ENCODE data around the gene ERCC3. TPM values are rescaled to one million over a fixed set of nuclear protein-coding genes. Genes with fewer than 3 reads are reported as not detected.

The ERCC3 gene
- total RNA-seq, 1 donor from 2014 or later = 68.9 TPM

GRCh38 chr2:127332335-127332734 lies 38.4 kb upstream of the ERCC3 start:
- Histone ChIP-seq H4K20me1 (ENCODE audit: low read depth) (no peaks in the 10 kb centered on the region), H3K9ac (no peak overlapping the region), H3K27ac (no peak overlapping the region), H3F3A (ENCODE audit: low read depth) (peaks cover 7% of the 10 kb centered on the region), H3K4me3 (no peak overlapping the region), H3K4me2 (no peak overlapping the region), H3K79me2 (ENCODE audit: low read depth) (no peaks in the 10 kb centered on the region), H3K27me3 (no peaks in the 10 kb centered on the region), H3K36me3 (peaks cover 3% of the 10 kb centered on the region), H2AFZ (replicated peaks) (no peak overlapping the region), H3K4me1 (no peaks in the 10 kb centered on the region), H3K9me3 (ENCODE audit: low read depth) (no peaks in the 10 kb centered on the region)
- TF ChIP-seq EZH2phosphoT487 (IDR thresholded peaks at IDR 0.05) (no peak), EZH2 (IDR thresholded peaks at IDR 0.05) (no peak), CTCF (IDR thresholded peaks at IDR 0.05) (no peak)
- DNase-seq (ENCODE audit: low spot score) = no peak
- Mint-ChIP-seq H3K4me3 (no peak overlapping the region), H3K36me3 (peaks cover 11% of the 10 kb centered on the region), H3K27me3 (ENCODE audit: insufficient read depth, low read depth) (no peaks in the 10 kb centered on the region), H3K27ac (no peak overlapping the region), H3K9me3 (no peaks in the 10 kb centered on the region), H3K4me1 (no peaks in the 10 kb centered on the region)

DNA sequence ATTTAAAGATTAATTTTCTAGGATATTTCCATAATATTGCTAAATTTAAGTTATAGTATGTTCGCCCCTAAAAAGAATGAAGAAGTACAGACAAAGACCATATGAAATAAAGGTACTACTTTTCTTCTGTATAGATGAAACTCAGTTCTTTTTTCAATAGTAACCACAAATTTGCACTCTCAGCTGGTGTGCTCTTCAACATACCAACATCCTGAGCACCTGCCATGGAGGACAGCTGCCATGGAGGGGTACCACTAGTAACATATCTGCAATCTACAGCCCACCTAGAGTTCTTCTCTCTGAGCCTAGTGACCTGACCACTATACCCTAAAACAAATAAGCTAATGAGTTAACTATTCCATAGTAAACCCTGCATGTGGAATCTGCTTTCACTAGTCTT lies 36.8 kb upstream of the ERCC3 start:
- no peak overlapping the region for H3K4me3 Mint-ChIP-seq
- no peaks in the 10 kb centered on the region for H3K4me1 Mint-ChIP-seq
- DNase-seq (ENCODE audit: low spot score) = no peak
- H3K9me3 ChIP-seq (ENCODE audit: low read depth) = no peaks in the 10 kb centered on the region
- no peaks in the 10 kb centered on the region for H4K20me1 ChIP-seq (ENCODE audit: low read depth)
- TF ChIP-seq CTCF (IDR thresholded peaks at IDR 0.05) = no peak
- no peak for TF ChIP-seq EZH2phosphoT487 (IDR thresholded peaks at IDR 0.05)
- TF ChIP-seq EZH2 (IDR thresholded peaks at IDR 0.05) = no peak
- H3K27ac ChIP-seq = no peak overlapping the region
- H3F3A ChIP-seq (ENCODE audit: low read depth) = peaks cover 13% of the 10 kb centered on the region
- H3K9me3 Mint-ChIP-seq = no peaks in the 10 kb centered on the region
- H3K27me3 Mint-ChIP-seq (ENCODE audit: insufficient read depth, low read depth) = no peaks in the 10 kb centered on the region
- no peaks in the 10 kb centered on the region for H3K36me3 ChIP-seq
- no peak overlapping the region for H3K9ac ChIP-seq
- no peak overlapping the region for H3K4me3 ChIP-seq
- H3K4me1 ChIP-seq = no peaks in the 10 kb centered on the region
- no peaks in the 10 kb centered on the region for H3K27me3 ChIP-seq
- H2AFZ ChIP-seq (replicated peaks) = no peak overlapping the region
- H3K36me3 Mint-ChIP-seq = peaks cover 9% of the 10 kb centered on the region
- no peak overlapping the region for H3K27ac Mint-ChIP-seq
- H3K4me2 ChIP-seq = no peak overlapping the region
- H3K79me2 ChIP-seq (ENCODE audit: low read depth) = no peaks in the 10 kb centered on the region

- no peak overlapping the region for H3K27ac Mint-ChIP-seq
- no peak overlapping the region for H2AFZ ChIP-seq (replicated peaks)
- no peak overlapping the region for H3K27ac ChIP-seq
- peaks cover 17% of the 10 kb centered on the region for H3F3A ChIP-seq (ENCODE audit: low read depth)
- H3K4me1 ChIP-seq = no peaks in the 10 kb centered on the region
- H3K4me3 Mint-ChIP-seq = no peak overlapping the region
- TF ChIP-seq CTCF (IDR thresholded peaks at IDR 0.05) (no peak), EZH2phosphoT487 (IDR thresholded peaks at IDR 0.05) (no peak), EZH2 (IDR thresholded peaks at IDR 0.05) (no peak)
- H3K36me3 ChIP-seq = no peaks in the 10 kb centered on the region
- no peak for DNase-seq (ENCODE audit: low spot score)
- H3K9me3 Mint-ChIP-seq = no peaks in the 10 kb centered on the region
- no peaks in the 10 kb centered on the region for H3K79me2 ChIP-seq (ENCODE audit: low read depth)
- no peaks in the 10 kb centered on the region for H4K20me1 ChIP-seq (ENCODE audit: low read depth)
- no peaks in the 10 kb centered on the region for H3K4me1 Mint-ChIP-seq
- H3K27me3 Mint-ChIP-seq (ENCODE audit: insufficient read depth, low read depth) = no peaks in the 10 kb centered on the region
- H3K27me3 ChIP-seq = no peaks in the 10 kb centered on the region
- peaks cover 10% of the 10 kb centered on the region for H3K36me3 Mint-ChIP-seq
- no peak overlapping the region for H3K4me3 ChIP-seq
- H3K4me2 ChIP-seq = no peak overlapping the region
- no peaks in the 10 kb centered on the region for H3K9me3 ChIP-seq (ENCODE audit: low read depth)
- no peak overlapping the region for H3K9ac ChIP-seq
These were observed 32.5 kb upstream of the ERCC3 start for GRCh38 chr2:127326289-127326945.
